NCI-H2227 treated with DMSO at 0.1 percent for 48 hours (cell line): ENCODE measurements around the gene ENGASE.
A peak's percentile ranks its signal among the peaks of the same experiment; 100 is the strongest.

Experiments used
- DNase-seq: peaks from one replicate; lab custom pipeline; 2025; lab: John Stamatoyannopoulos, UW

The ENGASE gene

DNA sequence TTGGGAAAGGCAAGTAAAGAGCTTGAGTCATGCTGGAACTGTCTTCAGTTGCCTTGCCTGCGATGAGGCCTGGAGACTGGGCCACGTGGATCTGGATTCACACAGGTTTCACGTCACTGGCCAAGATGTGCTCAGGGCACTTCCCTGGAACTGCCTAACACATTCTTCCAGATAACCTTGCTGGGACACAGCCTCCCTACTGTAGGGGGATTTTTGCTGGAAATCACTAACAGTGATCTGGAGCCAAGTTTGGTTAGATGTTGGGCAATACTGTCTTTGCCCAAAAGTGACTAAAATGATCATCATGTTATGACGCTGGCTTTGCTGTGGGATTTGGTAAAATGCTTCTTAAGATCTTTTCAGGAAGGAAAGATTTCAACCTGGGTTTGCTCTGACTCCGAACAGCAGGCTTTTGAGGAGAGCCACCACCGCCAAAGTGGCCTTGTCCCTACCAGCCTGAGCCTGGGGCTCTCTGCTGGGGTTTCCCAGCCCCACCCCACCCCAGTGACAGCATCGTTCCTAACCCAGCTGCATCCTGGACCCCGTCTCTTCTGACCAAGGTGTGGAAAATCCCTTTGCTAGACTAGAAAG lies 36.0 kb upstream of the ENGASE start:
- no peak for DNase-seq

DNA sequence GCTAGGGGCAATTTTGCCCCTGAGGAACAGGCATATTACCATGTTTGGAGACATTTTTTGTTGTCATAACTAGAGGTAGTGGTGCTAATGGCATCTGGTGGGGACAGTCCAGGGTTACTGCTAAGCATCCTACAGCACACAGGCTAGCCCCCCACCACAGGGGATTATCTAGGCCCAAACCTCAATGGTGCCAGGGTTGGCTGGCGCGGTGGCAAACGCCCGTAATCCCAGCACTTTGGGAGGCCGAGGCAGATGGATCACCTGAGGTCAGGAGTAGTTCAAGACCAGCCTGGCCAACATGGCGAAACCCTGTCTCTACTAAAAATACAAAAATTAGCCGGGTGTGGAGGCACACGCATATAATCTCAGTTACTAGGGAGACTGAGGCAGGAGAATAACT lies 35.5 kb upstream of the ENGASE start:
- no peak for DNase-seq

DNA sequence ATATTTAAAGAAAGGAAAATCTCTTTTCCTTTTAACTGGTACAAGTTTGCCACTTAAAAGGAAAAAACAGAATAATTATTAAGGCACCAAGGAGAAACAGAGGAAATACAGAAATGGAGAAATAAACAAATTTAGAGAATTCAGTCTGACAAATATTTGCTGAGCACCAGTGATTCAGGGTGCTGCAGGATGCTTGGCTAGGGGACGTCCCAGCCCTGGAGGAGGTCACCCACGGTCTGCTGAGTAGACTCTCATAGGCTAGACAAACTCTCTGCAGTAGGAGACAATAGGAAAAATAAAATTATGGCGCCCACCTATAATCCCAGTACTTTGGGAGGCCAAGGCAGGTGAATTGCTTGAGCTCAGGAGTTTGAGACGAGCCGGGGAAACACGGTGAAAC lies 34.7 kb upstream of the ENGASE start:
- DNase-seq = no peak

DNA sequence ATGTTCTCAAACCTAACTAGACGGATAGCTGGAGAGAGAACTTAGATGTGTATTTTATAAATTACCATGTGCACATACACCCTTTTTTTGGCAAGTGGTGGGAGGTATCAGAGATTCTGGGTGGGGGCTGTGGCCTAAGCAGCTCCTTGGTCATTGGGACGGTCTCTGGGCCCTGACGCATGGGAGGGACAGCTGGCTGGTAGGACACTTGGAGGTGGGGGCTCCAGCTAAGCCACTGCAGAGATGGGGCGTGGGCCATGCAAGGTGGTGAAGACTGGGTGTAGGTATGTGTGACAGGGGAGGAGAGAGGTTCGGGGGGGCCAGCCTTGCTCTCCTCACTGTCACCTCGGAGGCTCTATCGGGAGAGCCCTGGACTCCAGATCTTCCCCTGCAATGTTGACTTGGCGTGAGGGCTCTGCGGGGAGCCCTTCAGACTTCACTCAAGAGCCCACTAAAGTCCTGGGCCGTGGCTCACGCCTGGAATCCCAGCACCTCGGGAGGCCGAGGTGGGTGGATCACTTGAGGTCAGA lies 33.5 kb upstream of the ENGASE start:
- DNase-seq = no peak

DNA sequence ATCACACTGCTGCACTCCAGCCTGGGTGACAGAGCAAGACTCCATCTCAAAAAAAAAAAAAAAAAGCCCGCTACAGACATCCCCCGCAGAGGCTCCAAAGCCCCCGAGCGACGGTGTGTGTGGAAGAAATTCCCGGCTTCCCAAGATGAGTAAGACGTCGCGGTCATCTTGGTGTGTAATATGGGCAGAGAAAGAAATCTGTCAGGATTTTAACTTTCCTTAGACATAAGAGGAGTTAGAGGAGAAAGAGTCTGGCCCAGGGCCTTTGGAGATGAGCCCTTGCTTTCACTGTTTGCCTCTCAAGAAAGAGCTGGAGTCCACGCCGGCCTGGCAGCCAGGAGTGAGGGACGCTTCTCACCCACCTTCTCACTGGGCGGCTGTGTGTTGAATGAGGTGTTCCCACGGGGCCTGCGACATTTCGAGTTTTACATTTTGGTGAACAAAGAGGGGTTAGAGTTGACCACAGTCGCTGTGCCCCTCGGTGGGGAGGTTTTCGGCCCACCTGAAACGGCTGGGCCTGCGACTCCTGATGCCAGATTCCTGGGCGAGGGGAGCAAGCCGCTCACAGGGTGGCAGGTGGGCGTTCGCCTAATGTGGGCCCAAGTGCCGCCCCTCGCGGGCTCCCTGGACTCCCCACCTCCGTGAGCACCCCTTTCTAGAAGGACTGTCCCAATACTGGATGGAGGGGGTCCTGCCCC lies 32.8 kb upstream of the ENGASE start:
- DNase-seq = no peak

DNA sequence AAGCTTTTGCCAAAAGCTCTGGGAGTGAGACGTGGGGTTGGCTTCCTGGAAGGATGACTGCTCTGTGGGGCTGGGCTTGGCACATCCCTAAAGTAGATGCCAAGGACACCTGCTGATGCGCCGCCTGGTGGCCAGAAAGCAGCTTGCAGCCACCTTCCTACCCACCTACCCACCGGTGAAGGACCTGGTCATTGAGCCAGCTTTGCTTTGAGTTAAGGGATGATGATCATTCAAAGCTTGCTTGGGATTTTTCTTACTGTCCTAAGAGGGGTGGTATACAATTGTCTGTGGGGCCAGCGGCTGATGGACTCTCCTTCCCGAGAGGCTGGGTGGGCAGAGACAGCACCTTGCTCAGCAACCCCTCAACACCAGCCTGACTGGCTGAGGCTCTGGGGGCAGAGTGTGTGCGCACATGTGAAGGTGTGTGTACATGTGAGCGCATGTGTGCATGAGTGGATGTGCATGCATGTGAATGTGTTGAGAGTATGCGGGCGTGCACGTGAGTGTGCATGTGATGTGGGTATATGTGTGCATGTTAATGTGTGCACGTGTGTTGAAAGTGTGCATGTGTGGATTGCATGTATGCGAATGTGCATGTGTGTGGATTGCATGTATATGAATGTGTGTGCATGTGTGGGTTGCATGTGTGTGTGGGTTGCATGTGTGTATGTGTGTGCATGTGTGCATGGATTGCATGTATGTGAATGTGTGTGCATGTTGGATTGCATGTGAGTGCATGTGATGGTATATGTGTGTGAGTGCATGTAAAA lies 32.0 kb upstream of the ENGASE start:
- no peak for DNase-seq

DNA sequence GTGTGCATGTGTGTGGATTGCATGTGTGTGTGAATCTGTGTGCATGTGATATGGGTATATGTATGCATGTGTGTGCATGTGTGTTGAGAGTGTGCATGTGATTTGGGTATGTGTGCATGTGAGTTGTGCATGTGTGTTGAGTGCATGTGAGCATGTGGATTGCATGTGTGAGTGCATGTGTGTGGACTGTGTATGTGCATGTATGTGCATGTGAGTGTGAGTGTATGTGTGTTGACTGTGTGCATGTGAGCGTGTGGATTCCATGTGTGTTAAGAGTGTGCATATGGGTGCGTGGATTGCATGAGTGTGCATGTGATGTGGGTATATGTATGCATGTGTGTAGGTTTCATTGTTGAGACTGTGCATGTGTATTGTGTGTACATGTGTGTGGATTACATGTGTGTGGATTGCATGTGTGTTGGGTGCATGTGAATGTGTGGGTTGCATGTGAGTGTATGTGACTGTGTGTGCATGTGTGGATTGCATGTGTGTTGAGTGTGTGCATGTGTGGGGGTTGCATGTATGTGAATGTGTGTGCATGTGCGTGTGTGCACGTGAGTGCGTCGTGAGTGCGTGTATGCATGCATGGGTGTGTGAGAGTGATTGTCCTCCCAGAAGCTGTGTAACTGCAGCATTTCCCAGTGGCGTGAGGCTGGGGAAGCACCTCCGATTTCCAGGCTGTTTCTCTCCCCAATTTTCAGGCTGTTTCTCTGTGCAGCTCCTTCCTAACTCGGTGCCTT lies 31.3 kb upstream of the ENGASE start:
- no peak for DNase-seq

DNA sequence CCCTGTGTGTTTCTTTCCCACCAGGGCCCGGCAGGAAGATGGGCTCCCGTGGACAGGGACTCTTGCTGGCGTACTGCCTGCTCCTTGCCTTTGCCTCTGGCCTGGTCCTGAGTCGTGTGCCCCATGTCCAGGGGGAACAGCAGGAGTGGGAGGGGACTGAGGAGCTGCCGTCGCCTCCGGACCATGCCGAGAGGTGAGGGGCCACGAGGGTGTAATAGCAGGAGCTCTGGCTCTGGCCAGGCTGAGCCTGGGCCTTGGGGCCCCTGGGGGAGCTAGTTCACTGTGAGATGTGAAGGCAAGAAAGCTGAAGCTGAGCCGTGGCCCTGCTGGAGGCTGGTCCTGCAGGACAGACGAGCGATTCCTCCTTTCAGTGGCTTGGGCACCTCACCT lies 30.7 kb upstream of the ENGASE start:
- no peak for DNase-seq

DNA sequence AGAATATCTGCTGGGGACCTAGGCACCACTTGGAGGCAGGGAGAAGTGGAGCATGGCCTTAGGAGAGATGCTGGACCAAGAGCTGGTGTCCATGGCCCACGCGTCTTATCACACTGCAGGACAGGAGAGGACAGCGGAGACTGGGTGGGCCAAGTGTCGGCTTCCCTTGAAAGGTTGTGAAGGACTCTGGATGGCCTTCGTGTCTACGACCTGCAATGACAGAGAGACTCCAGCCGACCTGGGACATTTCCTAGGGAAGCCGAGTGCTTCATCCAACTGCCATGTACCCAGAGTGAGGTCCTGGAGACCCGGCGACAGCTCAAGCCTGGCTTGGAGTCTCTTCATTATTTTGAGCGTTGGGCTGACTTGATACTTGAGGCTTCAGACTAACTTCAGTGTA lies 30.2 kb upstream of the ENGASE start:
- no peak for DNase-seq

DNA sequence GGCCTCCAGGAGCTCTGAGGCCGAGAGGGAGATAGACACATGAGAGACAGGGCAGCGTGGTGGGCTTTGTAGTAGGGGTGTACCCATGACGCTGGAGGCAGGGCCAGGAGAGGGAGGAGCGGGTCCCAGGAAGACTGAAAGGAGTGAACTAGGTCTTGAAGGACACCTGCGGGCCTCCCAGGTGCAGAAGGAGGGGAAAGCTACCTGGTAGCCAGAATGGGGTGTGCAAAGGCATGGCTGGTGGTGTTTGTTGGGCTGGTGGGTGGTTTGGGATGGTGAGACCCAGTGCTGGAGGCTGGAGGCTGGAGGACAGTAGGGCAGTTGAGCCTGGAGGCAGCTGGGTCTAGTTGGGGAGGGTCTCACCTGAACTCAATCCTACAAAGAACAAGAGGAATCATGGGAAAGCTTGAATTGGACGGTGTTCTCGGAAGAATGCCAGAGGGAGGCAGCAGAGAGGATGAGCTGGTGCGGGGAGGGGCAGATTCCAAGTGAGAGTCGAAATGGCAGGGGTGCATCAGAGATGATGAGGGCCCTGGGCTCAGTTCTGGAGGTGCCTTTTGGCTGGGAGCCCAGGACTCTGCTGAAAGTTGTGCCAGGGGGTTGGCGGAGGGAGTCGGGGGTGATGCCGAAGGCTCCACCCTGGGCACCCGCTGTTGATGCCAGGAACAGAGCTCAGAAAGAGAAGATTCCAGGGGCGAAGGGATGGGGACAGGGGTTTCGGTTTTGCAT lies 29.5 kb upstream of the ENGASE start:
- DNase-seq = no peak

DNA sequence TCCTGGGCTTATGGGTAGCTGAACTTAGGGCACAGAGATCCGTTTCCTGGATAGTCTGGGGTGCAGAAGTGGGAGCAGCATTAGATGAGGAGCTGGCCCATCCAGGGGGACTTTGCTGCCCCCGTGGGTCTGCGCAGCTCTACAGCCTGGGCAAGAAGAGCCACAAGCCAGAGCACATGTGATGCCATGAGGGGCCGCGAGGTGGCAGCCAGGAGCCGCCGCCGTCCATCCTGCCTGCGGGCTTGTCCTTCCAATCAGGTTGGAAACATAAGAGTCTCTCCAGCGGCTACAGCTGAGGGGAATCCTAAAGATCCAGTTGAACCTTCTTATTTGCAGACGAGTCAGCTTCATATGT lies 28.8 kb upstream of the ENGASE start:
- peak; percentile 37 for DNase-seq

DNA sequence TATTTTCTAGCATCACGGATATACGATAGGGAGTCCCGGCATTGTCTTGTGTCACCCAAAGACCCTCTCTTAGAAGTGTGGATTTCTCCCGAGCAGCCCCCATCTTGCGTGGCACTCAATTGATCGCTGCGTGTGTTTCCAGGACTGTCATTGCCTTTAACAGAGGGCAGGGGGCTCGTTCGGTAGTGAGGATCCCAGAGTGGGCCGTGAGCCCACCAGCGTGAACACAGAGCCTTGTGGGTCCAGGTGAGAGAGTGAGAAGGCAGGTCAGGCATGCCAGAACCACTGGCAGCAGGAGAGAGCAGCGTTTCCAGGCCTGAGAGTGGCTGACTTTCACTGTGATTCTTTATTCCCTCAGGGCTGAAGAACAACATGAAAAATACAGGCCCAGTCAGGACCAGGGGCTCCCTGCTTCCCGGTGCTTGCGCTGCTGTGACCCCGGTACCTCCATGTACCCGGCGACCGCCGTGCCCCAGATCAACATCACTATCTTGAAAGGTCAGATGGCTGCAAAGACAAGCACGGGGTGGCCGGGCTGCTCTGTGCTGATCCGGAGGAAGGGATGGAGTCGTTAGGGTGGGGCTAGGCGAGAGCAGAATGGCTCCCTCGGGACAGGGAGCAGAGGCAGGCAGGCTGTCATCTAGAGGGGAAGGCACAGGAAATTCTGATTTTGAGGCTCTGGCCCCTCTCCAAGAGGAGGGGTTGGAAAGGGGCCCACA lies 28.3 kb upstream of the ENGASE start:
- no peak for DNase-seq

DNA sequence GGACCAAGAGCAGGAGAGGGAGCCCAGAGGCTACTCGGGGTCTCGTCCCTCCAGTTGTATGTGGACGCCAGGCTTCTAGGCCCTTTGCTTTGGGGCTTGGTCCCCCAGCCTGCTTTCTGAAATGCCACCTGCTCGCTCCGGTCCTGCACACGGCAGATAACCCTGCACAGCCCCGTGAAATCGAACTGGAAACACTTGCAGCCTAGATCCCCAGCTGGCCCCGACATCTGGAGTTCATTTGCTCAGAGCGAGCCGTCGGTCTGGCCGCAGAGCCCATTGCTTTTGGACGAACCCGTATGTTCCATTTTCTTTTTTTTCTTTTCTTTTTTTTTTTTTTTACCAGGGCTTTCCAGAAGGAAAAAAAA lies 27.7 kb upstream of the ENGASE start:
- no peak for DNase-seq

DNA sequence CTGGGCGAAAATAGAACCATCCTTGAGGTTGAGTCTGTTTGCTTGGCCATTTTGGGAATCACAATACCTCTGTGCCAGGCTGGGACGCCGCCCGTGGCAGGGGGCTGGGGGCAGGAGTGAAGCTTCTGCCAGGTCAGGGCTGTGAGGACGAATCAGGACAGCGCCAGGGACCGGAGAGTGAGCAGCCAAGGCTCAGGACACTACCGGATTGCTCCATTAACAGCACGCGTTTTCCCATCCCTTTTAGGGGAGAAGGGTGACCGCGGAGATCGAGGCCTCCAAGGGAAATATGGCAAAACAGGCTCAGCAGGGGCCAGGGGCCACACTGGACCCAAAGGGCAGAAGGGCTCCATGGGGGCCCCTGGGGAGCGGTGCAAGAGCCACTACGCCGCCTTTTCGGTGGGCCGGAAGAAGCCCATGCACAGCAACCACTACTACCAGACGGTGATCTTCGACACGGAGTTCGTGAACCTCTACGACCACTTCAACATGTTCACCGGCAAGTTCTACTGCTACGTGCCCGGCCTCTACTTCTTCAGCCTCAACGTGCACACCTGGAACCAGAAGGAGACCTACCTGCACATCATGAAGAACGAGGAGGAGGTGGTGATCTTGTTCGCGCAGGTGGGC lies 27.2 kb upstream of the ENGASE start:
- no peak for DNase-seq

DNA sequence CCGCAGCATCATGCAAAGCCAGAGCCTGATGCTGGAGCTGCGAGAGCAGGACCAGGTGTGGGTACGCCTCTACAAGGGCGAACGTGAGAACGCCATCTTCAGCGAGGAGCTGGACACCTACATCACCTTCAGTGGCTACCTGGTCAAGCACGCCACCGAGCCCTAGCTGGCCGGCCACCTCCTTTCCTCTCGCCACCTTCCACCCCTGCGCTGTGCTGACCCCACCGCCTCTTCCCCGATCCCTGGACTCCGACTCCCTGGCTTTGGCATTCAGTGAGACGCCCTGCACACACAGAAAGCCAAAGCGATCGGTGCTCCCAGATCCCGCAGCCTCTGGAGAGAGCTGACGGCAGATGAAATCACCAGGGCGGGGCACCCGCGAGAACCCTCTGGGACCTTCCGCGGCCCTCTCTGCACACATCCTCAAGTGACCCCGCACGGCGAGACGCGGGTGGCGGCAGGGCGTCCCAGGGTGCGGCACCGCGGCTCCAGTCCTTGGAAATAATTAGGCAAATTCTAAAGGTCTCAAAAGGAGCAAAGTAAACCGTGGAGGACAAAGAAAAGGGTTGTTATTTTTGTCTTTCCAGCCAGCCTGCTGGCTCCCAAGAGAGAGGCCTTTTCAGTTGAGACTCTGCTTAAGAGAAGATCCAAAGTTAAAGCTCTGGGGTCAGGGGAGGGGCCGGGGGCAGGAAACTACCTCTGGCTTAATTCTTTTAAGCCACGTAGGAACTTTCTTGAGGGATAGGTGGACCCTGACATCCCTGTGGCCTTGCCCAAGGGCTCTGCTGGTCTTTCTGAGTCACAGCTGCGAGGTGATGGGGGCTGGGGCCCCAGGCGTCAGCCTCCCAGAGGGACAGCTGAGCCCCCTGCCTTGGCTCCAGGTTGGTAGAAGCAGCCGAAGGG lies 26.4 kb upstream of the ENGASE start:
- DNase-seq = no peak

DNA sequence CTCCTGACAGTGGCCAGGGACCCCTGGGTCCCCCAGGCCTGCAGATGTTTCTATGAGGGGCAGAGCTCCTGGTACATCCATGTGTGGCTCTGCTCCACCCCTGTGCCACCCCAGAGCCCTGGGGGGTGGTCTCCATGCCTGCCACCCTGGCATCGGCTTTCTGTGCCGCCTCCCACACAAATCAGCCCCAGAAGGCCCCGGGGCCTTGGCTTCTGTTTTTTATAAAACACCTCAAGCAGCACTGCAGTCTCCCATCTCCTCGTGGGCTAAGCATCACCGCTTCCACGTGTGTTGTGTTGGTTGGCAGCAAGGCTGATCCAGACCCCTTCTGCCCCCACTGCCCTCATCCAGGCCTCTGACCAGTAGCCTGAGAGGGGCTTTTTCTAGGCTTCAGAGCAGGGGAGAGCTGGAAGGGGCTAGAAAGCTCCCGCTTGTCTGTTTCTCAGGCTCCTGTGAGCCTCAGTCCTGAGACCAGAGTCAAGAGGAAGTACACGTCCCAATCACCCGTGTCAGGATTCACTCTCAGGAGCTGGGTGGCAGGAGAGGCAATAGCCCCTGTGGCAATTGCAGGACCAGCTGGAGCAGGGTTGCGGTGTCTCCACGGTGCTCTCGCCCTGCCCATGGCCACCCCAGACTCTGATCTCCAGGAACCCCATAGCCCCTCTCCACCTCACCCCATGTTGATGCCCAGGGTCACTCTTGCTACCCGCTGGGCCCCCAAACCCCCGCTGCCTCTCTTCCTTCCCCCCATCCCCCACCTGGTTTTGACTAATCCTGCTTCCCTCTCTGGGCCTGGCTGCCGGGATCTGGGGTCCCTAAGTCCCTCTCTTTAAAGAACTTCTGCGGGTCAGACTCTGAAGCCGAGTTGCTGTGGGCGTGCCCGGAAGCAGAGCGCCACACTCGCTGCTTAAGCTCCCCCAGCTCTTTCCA lies 25.5 kb upstream of the ENGASE start:
- DNase-seq = no peak

DNA sequence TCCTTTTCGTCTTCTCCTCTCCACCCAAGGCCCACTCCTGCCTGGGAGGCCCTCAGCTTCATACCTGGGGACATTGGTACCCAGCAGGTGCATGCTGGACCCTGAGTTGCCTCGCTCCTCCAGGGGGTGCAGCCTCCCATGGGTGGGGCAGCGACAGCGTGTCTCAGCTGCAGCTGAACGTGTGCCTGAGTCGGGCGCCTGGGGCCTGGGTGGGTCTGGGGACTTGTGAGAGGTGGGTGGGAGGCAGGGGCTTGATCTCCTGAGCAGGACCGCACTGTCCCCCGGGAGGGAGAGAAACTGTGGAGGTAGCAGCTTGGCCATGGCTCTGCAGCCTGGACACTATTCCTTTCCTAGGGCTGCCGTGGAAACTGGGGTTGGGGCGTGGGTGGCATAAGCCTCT lies 24.8 kb upstream of the ENGASE start:
- DNase-seq = no peak

DNA sequence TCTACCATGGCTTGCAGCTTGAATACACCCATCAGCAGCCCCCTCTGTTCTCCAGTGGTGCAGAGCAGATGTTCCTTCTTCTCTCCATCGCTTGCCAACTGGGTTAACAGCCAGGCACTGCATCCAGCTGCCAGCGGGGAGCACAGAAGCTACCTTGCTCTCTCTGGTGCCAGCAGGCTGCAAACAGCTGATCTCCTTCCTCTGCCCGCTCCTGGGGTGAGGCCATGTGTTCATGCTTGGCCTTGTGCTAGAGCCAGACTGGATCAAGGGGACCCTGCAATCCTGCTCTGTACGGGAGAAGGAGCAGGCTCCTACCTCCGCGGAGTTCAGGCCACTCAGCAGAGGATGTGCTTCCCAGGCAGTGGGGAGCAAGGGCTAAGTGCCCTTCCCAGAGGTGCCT lies 24.1 kb upstream of the ENGASE start:
- no peak for DNase-seq

DNA sequence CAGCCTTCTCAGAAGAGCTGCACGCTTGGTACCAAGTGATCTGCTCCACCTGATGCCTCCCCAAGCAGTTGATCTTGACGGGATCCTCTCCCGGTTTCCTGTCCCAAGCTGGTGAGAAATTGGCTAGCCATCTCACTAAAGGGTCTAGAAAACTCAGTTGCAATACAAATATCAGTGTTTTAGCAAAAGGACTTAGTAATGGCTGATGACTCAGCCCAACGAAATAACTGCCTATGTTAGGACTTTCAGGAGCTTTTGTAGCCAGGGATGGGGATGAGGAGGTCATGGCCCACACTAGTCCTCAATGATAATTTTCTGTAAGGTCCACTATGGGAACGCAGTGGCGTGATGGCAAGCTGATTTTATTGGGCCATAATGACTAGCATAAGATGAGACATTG lies 23.3 kb upstream of the ENGASE start:
- DNase-seq = no peak
